Measurements from ENCODE around the gene RIT2.
"Not testable (repeated sequence)": the region's sequence is repeated elsewhere in the genome, so short reads cannot be mapped to it uniquely, and the experiment has no call there.

Gene RIT2

GRCh38 chr18:42760290-42760689, 355.2 kb downstream of the RIT2 start:
- no peak for DNase-seq (ENCODE audit: low read depth in 3 of 3)

DNA sequence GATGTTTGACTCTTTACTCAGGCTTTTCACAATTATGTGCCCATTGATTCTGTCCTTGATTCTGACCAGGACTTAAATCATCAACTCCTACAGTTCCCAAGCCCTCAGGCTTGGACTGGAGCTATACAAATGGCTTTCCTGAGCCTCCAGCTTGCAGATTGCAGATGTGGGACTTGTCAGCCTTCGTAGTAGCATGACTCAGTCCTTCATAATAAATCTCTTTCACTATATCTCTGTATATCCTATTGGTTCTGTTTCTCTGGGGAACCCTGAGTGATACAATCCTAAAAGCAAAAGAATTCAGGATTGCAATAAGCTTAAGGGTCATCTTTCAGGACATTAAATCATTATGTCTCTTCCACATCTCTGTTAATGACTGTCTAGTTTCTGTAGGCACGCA, 356.6 kb downstream of the RIT2 start:
- no peak for DNase-seq (ENCODE audit: low read depth in 3 of 3)

DNA sequence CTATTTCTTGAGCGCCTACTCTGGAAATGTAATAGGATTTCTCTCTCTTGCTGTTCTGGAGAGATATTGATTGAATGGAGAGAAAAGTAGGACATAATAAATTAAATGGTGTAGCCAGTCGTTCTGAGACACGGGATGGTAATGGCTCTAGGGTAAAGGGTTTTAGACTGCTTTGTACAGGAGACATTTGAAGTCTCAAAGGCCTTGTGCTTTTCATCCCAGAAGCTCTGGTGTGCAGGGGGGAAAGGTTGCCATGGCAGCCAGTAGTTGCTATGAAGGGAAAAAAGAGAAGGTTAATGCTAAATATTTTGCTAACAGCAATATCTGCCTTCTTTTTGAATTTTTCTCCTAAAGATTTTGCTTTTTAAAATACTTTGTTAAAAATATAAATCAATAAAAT, 359.3 kb downstream of the RIT2 start:
- DNase-seq (ENCODE audit: low read depth in 3 of 3): no peak

DNA sequence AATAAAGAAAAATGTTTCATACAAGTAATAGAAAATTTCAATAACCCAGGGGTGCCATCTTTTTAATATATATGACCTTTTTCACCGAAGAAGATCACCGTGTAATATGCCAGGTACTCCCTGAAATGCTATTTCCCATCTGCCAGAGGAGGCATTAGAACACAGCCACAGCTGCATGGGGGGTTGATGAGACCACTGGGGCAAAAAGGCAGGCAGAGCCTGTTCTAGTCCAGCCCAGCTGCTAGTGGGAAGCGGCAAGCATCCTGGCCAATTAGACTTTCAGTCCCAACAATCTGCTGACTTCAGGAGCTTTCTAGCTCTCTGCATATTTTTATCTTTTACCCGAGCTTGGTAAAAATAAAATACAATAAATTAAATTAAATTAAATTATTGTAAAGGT, 362.6 kb downstream of the RIT2 start:
- DNase-seq (ENCODE audit: low read depth in 3 of 3): no peak

GRCh38 chr18:42746794-42747193, 368.7 kb downstream of the RIT2 start:
- no peak for DNase-seq (ENCODE audit: low read depth in 3 of 3)

DNA sequence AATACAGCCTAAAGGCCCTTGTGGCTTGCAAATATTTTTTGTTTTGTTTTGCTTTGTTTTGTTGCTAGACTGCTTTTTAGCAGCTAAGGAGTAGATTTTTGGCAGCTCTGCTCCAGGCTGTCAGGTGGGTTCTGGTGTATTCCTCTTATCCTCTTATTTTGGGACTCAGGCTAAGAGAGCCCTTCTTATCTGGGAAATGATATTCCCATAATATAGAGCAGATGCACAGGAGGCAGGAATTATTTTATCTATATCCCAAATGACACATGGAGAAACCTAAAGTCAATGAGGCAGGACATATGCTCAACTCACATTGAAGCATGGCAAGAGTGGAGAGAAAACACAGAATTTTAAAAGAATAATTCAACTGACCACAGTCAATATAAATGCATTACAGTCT, 369.6 kb downstream of the RIT2 start:
- DNase-seq (ENCODE audit: low read depth in 3 of 3): no peak

- no peak for DNase-seq (ENCODE audit: low read depth in 3 of 3)
Observed at GRCh38 chr18:42745171-42745570, 370.3 kb downstream of the RIT2 start.

DNA sequence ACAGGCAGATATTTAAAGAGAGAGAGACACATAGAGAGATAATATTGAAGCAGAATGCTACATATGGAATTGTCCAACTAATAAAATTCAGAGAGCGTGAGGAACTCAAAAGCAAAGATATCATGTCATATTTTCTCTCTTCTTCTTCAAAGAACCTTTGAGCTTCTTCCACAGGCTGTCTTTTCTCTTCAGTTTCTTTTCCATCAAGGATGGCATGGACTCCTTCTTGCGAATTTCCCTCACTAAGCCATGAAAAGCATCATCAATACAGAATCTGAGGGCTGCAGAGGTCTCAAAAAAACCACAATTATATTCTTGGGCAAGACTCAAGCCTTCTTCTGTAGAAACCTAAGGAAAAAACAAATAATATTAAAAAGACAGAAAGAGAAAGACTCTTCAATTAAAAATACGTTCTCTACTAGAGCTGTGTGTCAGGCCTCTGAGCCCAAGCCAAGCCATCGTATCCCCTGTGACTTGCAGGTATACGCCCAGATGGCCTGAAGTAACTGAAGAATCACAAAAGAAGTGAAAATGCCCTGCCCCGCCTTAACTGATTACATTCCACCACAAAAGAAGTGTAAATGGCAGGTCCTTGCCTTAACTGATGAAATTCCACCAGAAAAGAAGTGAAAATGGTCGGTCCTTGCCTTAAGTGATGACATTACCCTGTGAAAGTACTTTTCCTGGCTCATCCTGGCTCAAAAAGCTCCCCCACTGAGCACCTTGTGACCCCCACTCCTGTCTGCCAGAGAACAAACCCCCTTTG, 371.9 kb downstream of the RIT2 start:
- DNase-seq (ENCODE audit: low read depth in 3 of 3): no peak

DNA sequence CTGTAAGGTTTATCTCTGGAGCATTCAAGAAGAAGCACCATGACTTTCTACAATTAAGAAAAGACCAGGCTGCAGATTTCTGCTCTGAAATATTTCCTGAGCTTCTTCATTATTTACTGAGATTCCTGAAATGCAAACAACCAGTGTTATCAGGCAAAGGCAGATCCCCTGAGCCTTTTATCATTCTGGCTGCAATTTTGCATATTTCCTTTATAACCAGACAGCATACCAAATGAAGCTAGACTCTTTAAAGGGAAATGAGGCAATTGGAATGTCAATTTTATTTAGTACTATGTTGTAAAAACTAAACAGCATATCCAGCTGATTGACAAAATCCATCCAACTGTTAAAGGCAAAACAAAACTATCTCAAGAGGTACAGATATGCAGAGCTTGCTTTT, 372.5 kb downstream of the RIT2 start:
- DNase-seq (ENCODE audit: low read depth in 3 of 3): no peak

DNA sequence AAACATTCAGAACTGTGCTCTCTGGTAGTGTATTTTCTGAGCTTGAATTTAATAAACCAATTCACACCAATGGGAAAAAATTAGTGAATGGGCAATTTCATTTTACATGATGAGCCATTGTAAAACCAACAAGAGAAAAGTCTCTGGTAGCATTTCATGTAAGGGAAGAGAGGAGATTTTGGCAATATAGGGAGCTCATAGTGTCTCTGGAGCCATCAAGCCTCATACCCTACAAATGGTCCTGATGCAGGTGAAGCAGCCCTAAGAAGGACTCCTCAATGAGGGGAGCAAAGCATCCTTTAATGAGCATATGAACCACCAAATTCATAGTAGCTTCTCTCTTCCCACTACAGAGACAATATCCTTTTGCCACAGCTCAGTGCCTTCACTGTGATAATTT, 373.0 kb downstream of the RIT2 start:
- no peak for DNase-seq (ENCODE audit: low read depth in 3 of 3)

- not testable (repeated sequence) for DNase-seq (ENCODE audit: low read depth in 3 of 3)
Observed at GRCh38 chr18:42741805-42742347, 373.6 kb downstream of the RIT2 start.

- not testable (repeated sequence) for DNase-seq (ENCODE audit: low read depth in 3 of 3)
Observed at GRCh38 chr18:42741299-42741698, 374.2 kb downstream of the RIT2 start.

GRCh38 chr18:42736074-42736473, 379.4 kb downstream of the RIT2 start:
- no peak for DNase-seq (ENCODE audit: low read depth in 3 of 3)

GRCh38 chr18:42734520-42734919, 381.0 kb downstream of the RIT2 start:
- DNase-seq (ENCODE audit: low read depth in 3 of 3): no peak

DNA sequence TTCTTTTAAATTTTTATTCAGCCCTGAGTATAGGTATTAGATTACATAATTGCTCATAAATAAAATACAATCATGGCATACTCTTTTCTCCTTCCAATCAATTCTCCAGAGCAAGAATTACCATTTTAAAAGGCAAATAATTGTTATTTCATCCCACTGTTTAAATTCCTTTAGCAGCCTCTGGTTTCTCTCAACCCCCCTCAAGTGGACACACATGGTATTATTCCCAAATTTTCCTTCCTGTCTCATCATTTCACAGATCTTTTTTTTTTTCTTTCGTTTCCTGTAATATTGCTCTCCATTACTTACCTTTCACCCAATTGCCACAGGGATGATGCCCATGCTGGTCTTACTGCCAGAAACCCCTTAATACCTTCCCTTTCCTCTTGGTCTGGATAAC, 385.2 kb downstream of the RIT2 start:
- no peak for DNase-seq (ENCODE audit: low read depth in 3 of 3)

GRCh38 chr18:42719221-42719620, 396.3 kb downstream of the RIT2 start:
- no peak for DNase-seq (ENCODE audit: low read depth in 3 of 3)

- no peak for DNase-seq (ENCODE audit: low read depth in 3 of 3)
Observed at GRCh38 chr18:42712065-42712464, 403.4 kb downstream of the RIT2 start.

GRCh38 chr18:42707080-42707479, 408.4 kb downstream of the RIT2 start:
- no peak for DNase-seq (ENCODE audit: low read depth in 3 of 3)

DNA sequence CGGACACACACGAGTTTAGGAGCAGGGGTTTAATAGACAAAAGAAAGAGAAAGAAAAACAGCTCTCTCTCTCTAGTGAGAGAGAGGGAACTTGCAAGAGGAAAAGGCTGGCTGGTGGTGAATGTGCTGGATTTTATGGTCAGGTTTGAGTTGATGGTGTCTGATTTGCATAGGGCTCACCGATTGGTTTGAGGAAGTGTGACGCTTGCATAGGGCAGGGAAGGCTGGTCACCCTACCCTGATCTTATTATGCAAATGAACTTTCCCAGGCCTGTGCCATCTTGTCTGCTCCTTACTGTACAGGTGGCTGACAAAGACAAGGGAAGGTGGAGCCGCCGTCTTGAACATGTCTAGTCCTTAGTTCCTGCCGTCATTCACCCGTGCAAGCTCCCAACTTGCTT, 408.9 kb downstream of the RIT2 start:
- DNase-seq (ENCODE audit: low read depth in 3 of 3): no peak

GRCh38 chr18:42706029-42706608, 409.4 kb downstream of the RIT2 start:
- no peak for DNase-seq (ENCODE audit: low read depth in 3 of 3)
